ENCODE data around the gene ASTN2. TPM values are rescaled to one million over a fixed set of nuclear protein-coding genes. Genes with fewer than 3 reads are reported as not detected.

ASTN2 gene
- total and polyA plus RNA-seq, 9 of the 15 experiments (the other 6 are each of a cell fraction or from before 2014, with no cell fraction given), result 0.56 to 3.5 (median 1.9) TPM

GRCh38 chr9:116437411-116438370, 977.2 kb downstream of the ASTN2 start (continued):
- TF ChIP-seq COPS2 (conservative IDR thresholded peaks at IDR 0.05) (no peak), ZNF239 (CRISPR knock-in tag; IDR thresholded peaks at IDR 0.05) (peak; percentile 72), SUPT5H (IDR thresholded peaks at IDR 0.05) (no peak), ETS2 (tag; IDR thresholded peaks at IDR 0.05; ENCODE audit: borderline replicate concordance, poor library complexity, severe bottlenecking) (no peak), HDAC6 (IDR thresholded peaks at IDR 0.05; ENCODE audit: low read depth, low read length) (no peak), KDM5B (IDR thresholded peaks at IDR 0.05; ENCODE audit: insufficient replicate concordance, low read depth, low read length) (no peak), SRSF7 (optimal IDR thresholded peaks at IDR 0.05; ENCODE audit: low read depth, low read length) (no peak), ZNF12 (CRISPR knock-in tag; IDR thresholded peaks at IDR 0.05) (no peak), SAP30 (IDR thresholded peaks at IDR 0.05; ENCODE audit: borderline replicate concordance, insufficient read depth, low read depth, low read length, poor library complexity, severe bottlenecking) (no peak), GTF2F1 (IDR thresholded peaks at IDR 0.05; ENCODE audit: low read depth, low read length) (no peak), LEF1 (IDR thresholded peaks at IDR 0.05) (peak; percentile 93), POLR2AphosphoS2 (IDR thresholded peaks at IDR 0.05; ENCODE audit: low read length) (no peak), NBN (IDR thresholded peaks at IDR 0.05; ENCODE audit: low read depth) (peak; percentile 29; the same call in 1 of the 2 replicates), HDAC8 (tag; IDR thresholded peaks at IDR 0.05) (no peak; the same call in 1 of the 2 replicates), NKRF (IDR thresholded peaks at IDR 0.05; ENCODE audit: borderline replicate concordance) (no peak), TCF7L2 (IDR thresholded peaks at IDR 0.05; ENCODE audit: low read depth, low read length) (no peak; the same call in 1 of the 2 replicates), CTBP1 (IDR thresholded peaks at IDR 0.05; ENCODE audit: borderline replicate concordance) (peak; percentile 84), HMGN3 (IDR thresholded peaks at IDR 0.05; ENCODE audit: borderline replicate concordance, extremely low read depth, insufficient read length, low read depth, low read length) (no peak), FUS (optimal IDR thresholded peaks at IDR 0.05; ENCODE audit: low read depth, low read length) (no peak), TGIF2 (CRISPR knock-in tag; IDR thresholded peaks at IDR 0.05) (no peak), MEIS2 (IDR thresholded peaks at IDR 0.05; ENCODE audit: partially characterized antibody) (peak; percentile 94), ZNF583 (CRISPR knock-in tag; IDR thresholded peaks at IDR 0.05) (peak; percentile 90)
- TF ChIP-seq, protein P1, sequence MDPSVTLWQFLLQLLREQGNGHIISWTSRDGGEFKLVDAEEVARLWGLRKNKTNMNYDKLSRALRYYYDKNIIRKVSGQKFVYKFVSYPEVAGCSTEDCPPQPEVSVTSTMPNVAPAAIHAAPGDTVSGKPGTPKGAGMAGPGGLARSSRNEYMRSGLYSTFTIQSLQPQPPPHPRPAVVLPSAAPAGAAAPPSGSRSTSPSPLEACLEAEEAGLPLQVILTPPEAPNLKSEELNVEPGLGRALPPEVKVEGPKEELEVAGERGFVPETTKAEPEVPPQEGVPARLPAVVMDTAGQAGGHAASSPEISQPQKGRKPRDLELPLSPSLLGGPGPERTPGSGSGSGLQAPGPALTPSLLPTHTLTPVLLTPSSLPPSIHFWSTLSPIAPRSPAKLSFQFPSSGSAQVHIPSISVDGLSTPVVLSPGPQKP (CRISPR knock-in tag; IDR thresholded peaks at IDR 0.05), result no peak
- TF ChIP-seq, protein P2, sequence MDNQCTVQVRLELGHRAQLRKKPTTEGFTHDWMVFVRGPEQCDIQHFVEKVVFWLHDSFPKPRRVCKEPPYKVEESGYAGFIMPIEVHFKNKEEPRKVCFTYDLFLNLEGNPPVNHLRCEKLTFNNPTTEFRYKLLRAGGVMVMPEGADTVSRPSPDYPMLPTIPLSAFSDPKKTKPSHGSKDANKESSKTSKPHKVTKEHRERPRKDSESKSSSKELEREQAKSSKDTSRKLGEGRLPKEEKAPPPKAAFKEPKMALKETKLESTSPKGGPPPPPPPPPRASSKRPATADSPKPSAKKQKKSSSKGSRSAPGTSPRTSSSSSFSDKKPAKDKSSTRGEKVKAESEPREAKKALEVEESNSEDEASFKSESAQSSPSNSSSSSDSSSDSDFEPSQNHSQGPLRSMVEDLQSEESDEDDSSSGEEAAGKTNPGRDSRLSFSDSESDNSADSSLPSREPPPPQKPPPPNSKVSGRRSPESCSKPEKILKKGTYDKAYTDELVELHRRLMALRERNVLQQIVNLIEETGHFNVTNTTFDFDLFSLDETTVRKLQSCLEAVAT (IDR thresholded peaks at IDR 0.05), result no peak

Measured in K562 (cell line).